Measurements from ENCODE around the gene TST. TPM values are rescaled to one million over a fixed set of nuclear protein-coding genes. Genes with fewer than 3 reads are reported as not detected.

The TST gene
- total RNA-seq, 2 experiments from 2014 or later, result 0.68 to 0.80 TPM

- Mint-ChIP-seq H3K9me3 (no peaks in the 10 kb centered on the region), H3K27me3 (no peaks in the 10 kb centered on the region), H3K36me3 (no peaks in the 10 kb centered on the region), H3K4me1 (peaks cover 12% of the 10 kb centered on the region), H3K4me3 (no peak overlapping the region), H3K27ac (no peak overlapping the region)
- no peak for DNase-seq
These were observed 27.3 kb upstream of the TST start for GRCh38 chr22:37046589-37046988.

DNA sequence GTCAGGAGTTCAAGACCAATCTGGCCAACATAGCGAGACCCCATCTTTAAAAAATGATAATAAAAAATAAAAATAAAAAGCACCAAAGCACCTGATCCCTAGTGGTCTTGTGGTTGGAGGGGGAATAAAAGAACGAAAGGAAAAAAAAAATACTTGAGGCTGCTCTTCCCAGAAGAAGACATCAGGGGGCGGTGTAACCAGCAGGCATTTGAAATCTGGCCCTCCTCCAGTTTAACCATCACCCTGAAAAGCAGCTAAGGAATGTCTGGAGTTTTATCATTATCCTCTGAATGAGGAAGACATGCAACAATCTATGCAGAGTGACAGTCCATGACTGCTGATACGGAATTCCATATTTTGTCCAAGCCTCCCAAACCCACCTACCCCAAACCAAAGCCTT is 26.7 kb upstream of the TST start:
- no peak overlapping the region for H3K4me3 Mint-ChIP-seq

GRCh38 chr22:37044634-37045625 is 25.7 kb upstream of the TST start:
- Mint-ChIP-seq H3K27me3 (no peaks in the 10 kb centered on the region), H3K27ac (no peak overlapping the region), H3K4me1 (peaks cover 19% of the 10 kb centered on the region), H3K9me3 (no peaks in the 10 kb centered on the region), H3K36me3 (no peaks in the 10 kb centered on the region), H3K4me3 (no peak overlapping the region)
- DNase-seq, result no peak

More for the DNA sequence above, 26.7 kb upstream of the TST start:
- peaks cover 15% of the 10 kb centered on the region for H3K4me1 Mint-ChIP-seq
- no peak for DNase-seq
- no peak overlapping the region for H3K27ac Mint-ChIP-seq
- H3K36me3 Mint-ChIP-seq, result no peaks in the 10 kb centered on the region
- H3K9me3 Mint-ChIP-seq, result no peaks in the 10 kb centered on the region
- H3K27me3 Mint-ChIP-seq, result no peaks in the 10 kb centered on the region

DNA sequence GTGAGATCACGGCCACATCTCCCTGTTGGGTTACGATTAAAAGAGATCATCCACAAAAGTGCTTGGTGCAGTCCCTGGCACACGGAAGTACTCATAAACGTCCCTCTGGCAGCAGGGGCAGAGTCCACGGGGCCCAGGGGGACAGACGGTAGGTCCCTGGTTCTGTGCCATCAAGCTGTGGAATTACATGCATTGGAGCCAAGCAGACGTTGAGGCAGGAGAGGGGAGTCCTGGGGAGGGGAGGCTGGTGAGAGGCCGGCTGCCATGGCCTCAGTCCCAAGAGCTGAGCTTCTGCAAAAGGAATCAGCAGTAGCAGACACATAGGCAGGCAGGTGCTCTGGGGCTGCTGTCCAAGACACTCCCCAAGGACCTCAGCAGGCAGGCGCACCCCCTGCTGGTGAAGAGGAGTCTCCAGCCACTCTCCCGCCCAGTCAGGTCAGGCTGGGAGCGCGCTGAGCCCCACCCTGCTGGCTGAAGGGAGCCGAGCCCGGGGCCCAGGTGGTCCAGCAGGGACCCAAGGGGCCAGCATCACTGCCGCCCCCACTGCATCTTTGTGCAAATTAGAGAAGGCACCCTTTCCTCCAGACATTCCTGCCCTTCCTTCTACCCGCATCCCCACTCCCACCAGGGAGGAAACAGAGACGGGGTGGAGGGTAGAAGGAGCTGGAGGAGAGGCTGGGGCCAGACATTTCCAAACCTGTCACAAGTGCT is 24.7 kb upstream of the TST start:
- no peaks in the 10 kb centered on the region for H3K9me3 Mint-ChIP-seq
- DNase-seq, result peak; percentile 60
- no peak overlapping the region for H3K27ac Mint-ChIP-seq

DNA sequence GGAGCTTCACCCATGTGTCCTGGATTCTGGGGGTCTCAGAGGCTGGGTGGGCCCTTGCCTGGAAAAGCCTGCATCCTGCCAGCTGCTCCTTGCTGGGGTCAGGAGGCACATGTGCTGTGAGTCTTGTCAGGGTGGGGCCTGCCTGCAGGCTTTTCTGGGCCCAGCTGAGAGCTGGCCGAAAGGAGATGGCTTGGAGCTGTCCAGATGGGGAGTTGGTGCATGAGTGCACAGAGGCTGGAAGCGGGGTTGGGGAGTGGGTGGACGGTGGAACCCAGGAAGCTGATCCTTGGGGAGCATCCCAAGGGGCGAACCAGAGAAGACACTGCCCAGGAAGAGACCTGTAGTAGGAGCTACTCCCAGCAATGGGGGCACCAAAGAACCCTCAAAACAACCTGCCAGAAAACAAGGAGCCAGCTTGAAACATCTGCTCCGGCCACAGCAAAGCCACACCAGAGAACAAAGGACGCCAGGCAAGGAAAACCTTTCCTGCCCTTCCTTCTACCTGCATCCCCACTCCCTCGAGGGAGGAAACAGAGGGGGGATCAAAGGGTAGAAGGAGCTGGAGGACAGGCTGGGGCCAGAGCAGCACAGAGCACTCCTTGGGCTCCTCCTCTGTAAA is 24.1 kb upstream of the TST start:
- H3K9me3 Mint-ChIP-seq, result no peaks in the 10 kb centered on the region
- no peak overlapping the region for H3K27ac Mint-ChIP-seq
- H3K27me3 Mint-ChIP-seq, result no peaks in the 10 kb centered on the region
- no peak for DNase-seq
- no peaks in the 10 kb centered on the region for H3K36me3 Mint-ChIP-seq
- peaks cover 19% of the 10 kb centered on the region for H3K4me1 Mint-ChIP-seq
- H3K4me3 Mint-ChIP-seq, result no peak overlapping the region

More for the DNA sequence above, 24.7 kb upstream of the TST start:
- peaks cover 19% of the 10 kb centered on the region for H3K4me1 Mint-ChIP-seq
- no peaks in the 10 kb centered on the region for H3K36me3 Mint-ChIP-seq
- H3K27me3 Mint-ChIP-seq, result no peaks in the 10 kb centered on the region
- H3K4me3 Mint-ChIP-seq, result no peak overlapping the region

GRCh38 chr22:37039466-37039865 is 20.2 kb upstream of the TST start:
- no peaks in the 10 kb centered on the region for H3K9me3 Mint-ChIP-seq
- DNase-seq, result no peak
- H3K36me3 Mint-ChIP-seq, result no peaks in the 10 kb centered on the region
- H3K4me1 Mint-ChIP-seq, result peaks cover 8% of the 10 kb centered on the region
- H3K4me3 Mint-ChIP-seq, result no peak overlapping the region
- H3K27me3 Mint-ChIP-seq, result peaks cover 11% of the 10 kb centered on the region
- H3K27ac Mint-ChIP-seq, result no peak overlapping the region

- H3K36me3 Mint-ChIP-seq, result no peaks in the 10 kb centered on the region
- no peak overlapping the region for H3K27ac Mint-ChIP-seq
- peaks cover 11% of the 10 kb centered on the region for H3K27me3 Mint-ChIP-seq
- no peak overlapping the region for H3K4me3 Mint-ChIP-seq
- no peak for DNase-seq
- H3K4me1 Mint-ChIP-seq, result peaks cover 8% of the 10 kb centered on the region
- no peaks in the 10 kb centered on the region for H3K9me3 Mint-ChIP-seq
These were observed 18.4 kb upstream of the TST start for GRCh38 chr22:37037669-37038068.

GRCh38 chr22:37036655-37037377 is 17.6 kb upstream of the TST start:
- Mint-ChIP-seq H3K4me3 (no peak overlapping the region), H3K36me3 (no peaks in the 10 kb centered on the region), H3K27ac (no peak overlapping the region), H3K4me1 (peaks cover 8% of the 10 kb centered on the region), H3K27me3 (peaks cover 11% of the 10 kb centered on the region), H3K9me3 (no peaks in the 10 kb centered on the region)
- no peak for DNase-seq

GRCh38 chr22:37033605-37034430 is 14.6 kb upstream of the TST start:
- DNase-seq, result no peak
- H3K9me3 Mint-ChIP-seq, result no peaks in the 10 kb centered on the region
- no peaks in the 10 kb centered on the region for H3K4me1 Mint-ChIP-seq
- H3K36me3 Mint-ChIP-seq, result no peaks in the 10 kb centered on the region
- peaks cover 11% of the 10 kb centered on the region for H3K27me3 Mint-ChIP-seq
- H3K4me3 Mint-ChIP-seq, result no peak overlapping the region
- H3K27ac Mint-ChIP-seq, result no peak overlapping the region

DNA sequence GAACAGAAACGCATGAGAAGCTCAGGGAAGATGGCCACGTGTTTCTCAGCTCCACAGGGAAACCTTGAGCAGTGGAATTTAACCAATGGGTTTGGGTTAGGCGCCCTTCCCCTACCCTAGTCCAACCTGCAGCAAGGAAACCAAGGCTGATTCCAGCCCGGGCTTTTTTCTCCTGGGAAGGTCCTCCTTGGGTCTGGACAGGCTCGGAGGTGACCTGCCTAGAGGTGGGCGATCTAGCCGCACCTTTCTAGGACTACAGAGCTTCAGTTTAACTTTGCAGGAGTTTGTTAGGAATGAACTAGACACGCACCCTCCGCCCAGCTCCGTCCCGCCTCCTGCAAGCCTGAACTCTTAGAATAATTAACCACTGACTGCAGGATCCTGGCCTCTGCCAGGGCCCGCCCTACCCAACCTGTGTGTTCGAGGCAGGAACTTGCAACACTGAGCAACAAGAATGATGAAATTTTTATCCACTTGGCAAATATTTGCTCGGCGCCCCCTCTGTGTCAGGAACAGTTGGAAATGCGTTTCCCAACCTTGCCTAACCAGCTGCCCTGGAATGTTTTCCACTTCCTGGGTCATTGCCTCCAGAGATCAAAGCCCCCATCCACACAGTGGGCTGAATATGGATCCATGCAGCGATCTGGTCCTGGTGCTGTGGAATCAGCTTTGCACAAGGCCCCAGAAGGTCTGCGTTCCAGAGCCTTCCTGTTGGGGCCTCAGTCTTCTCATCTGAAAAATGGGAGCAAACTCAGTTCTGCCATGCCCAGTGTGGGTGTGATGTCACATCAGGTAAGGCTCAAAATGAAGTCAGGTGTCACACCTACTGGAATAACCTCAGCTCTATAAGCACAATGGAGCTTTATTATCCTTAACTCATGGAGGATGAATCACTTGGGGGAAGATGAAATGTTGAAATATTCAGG is 13.6 kb upstream of the TST start:
- H3K4me1 Mint-ChIP-seq, result no peaks in the 10 kb centered on the region
- DNase-seq, result no peak
- H3K27me3 Mint-ChIP-seq, result peaks cover 11% of the 10 kb centered on the region
- no peak overlapping the region for H3K4me3 Mint-ChIP-seq
- no peaks in the 10 kb centered on the region for H3K36me3 Mint-ChIP-seq
- no peaks in the 10 kb centered on the region for H3K9me3 Mint-ChIP-seq
- H3K27ac Mint-ChIP-seq, result no peak overlapping the region

- H3K4me3 Mint-ChIP-seq, result no peak overlapping the region
These were observed 12.9 kb upstream of the TST start for GRCh38 chr22:37032134-37032534.

DNA sequence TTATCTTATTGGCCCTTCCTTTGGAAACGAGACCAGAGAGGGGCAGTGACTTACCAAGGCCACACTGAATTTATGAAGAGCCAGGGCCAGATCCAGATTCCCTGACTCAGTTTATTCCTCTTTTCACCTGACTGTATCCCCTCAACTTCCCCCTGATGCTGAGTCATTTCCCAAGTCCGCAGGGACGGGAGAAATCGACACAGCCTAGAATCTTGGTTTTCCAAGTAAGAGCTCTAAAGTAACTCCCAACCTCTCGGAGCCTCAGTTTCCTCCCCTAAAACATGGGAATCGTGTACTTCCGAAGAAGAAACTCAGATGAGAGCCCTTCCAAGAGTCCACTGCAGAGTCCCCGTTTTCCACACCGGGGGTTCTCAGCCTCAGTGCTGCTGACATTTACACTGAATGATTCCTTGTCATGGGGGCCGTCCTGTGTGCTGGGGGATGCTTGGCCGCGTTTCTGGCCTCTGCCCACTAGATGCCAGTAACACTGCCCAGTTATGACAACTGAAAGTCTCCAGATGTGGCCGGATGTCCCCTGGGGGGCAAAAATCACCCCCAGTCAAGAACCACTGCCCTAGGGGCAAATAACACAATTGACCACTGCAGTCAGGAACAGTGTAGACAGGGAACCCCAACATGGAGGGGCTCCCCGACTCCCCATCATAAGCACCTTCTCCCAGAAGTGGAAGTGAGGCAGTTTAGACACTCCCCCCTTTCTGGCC is 11.5 kb upstream of the TST start:
- Mint-ChIP-seq H3K27me3 (peaks cover 4% of the 10 kb centered on the region), H3K4me3 (no peak overlapping the region), H3K36me3 (no peaks in the 10 kb centered on the region), H3K9me3 (no peaks in the 10 kb centered on the region), H3K27ac (no peak overlapping the region), H3K4me1 (no peaks in the 10 kb centered on the region)
- DNase-seq, result no peak

More at GRCh38 chr22:37032134-37032534, 12.9 kb upstream of the TST start:
- peaks cover 8% of the 10 kb centered on the region for H3K27me3 Mint-ChIP-seq
- H3K27ac Mint-ChIP-seq, result no peak overlapping the region
- H3K36me3 Mint-ChIP-seq, result no peaks in the 10 kb centered on the region
- no peaks in the 10 kb centered on the region for H3K4me1 Mint-ChIP-seq
- no peaks in the 10 kb centered on the region for H3K9me3 Mint-ChIP-seq
- DNase-seq, result no peak
